Upper lobe of left lung (tissue), 6 donors: Measurements from ENCODE around the gene MYO3B. TPM values are rescaled to one million over a fixed set of nuclear protein-coding genes. Genes with fewer than 3 reads are reported as not detected.

Experiments
- ATAC-seq, 2 donors: fragments of 200-7000 bp; cut with Tn5 transposase; one replicate each; pipeline ENCODE4 v1.9.1; 2022; ENCODE audit warnings: mild to moderate bottlenecking in 2 of 2, moderate library complexity in 2 of 2; ENCODE audit not compliant: low FRiP score in 2 of 2
- DNase-seq, 2 donors: peaks; one replicate each; pipeline ENCODE4 v3.0.0-alpha.2; 2019 to 2020
- H3K27ac ChIP-seq, 4 donors: fragments of 200-600 bp; sonication (generic); one replicate each; pipeline ENCODE4 v1.5.1; 2016 to 2019
- H3K27me3 ChIP-seq, 4 donors: fragments of 200-600 bp; sonication (generic); one replicate each; pipeline ENCODE4 v1.5.1; 2017 to 2019
- H3K36me3 ChIP-seq, 4 donors: fragments of 200-600 bp; sonication (generic); one replicate each; pipeline ENCODE4 v1.5.1; 2016 to 2019
- H3K4me1 ChIP-seq, 4 donors: fragments of 200-600 bp; sonication (generic); one replicate each; pipeline ENCODE4 v1.5.1; 2018 to 2019
- H3K4me3 ChIP-seq, 4 donors: fragments of 200-600 bp; sonication (generic); one replicate each; pipeline ENCODE4 v1.5.1; 2017 to 2019; ENCODE audit warnings: mild to moderate bottlenecking in 2 of 4, moderate library complexity in 1 of 4
- H3K9me3 ChIP-seq, 4 donors: fragments of 200-600 bp; sonication (generic); one replicate each; pipeline ENCODE4 v1.5.1; 2018 to 2019
- CTCF ChIP-seq, 6 experiments: fragments of 450-650 bp in 4 of 6; fragments of 200-600 bp in 2 of 6; sonication (generic) in 2 of 6; IDR thresholded peaks; one replicate each; pipeline ENCODE4 v1.5.1; 2016 to 2019; ENCODE audit warnings: antibody characterized with exemption in 6 of 6
- EP300 ChIP-seq, 4 donors: sonication (generic); formaldehyde crosslinking; IDR thresholded peaks; one replicate each; pipeline ENCODE4 v1.5.1; 2017; ENCODE audit warnings: antibody characterized with exemption in 4 of 4, control low read depth in 2 of 4
- POLR2A ChIP-seq, 4 donors: fragments of 450-650 bp; IDR thresholded peaks; one replicate each; pipeline ENCODE4 v1.5.1; 2016 to 2017; ENCODE audit warnings: antibody characterized with exemption in 4 of 4, mild to moderate bottlenecking in 2 of 4
- POLR2AphosphoS5 ChIP-seq, 2 donors: sonication (generic); formaldehyde crosslinking; IDR thresholded peaks; one replicate each; pipeline ENCODE4 v1.5.1; 2017; ENCODE audit warnings: antibody characterized with exemption in 2 of 2
- WGBS, 2 donors: methylation state at CpG; one replicate each; pipeline ENCODE4 v1.1.5; 2017 to 2018; 5-methylcytosine and 5-hydroxymethylcytosine counted together
- total RNA-seq, 6 donors: library from RNA; depleted of rRNA in 4 of 6; stranded (reverse); fragments of >200 nt in 4 of 6; gene quantifications; one replicate each; pipeline versions ENCODE4 v1.1.0 to v1.2.1, GENCODE V29; 2016 to 2021
- donor health status: DM: no; HTN: no; CAD: no; lungs with moderate emphysema.
- donor health status: DM: no; HTN: yes; CAD: no; lungs with severe emphysema.

MYO3B gene
- total RNA-seq, 6 donors from 2014 or later: 0.09 to 0.20 (median 0.13) TPM; not detected in 3

GRCh38 chr2:170284205-170284604, 106.3 kb downstream of the MYO3B start:
- Histone ChIP-seq H3K27me3 (no peaks in the 10 kb centered on the region), H3K4me1 (no peaks in the 10 kb centered on the region), H3K9me3 (no peaks in the 10 kb centered on the region), H3K27ac (no peak overlapping the region), H3K36me3 (no peaks in the 10 kb centered on the region), H3K4me3 (no peak overlapping the region)
- TF ChIP-seq POLR2A (IDR thresholded peaks at IDR 0.05) (no peak), EP300 (IDR thresholded peaks at IDR 0.05) (no peak), POLR2AphosphoS5 (IDR thresholded peaks at IDR 0.05) (no peak), CTCF (IDR thresholded peaks at IDR 0.05) (no peak)
- DNase-seq: no peak
- 96 to 100% methylated on average over 1 of the region's 1 CpG for WGBS, 2 donors
- ATAC-seq: no peak

- DNase-seq (no peak), ATAC-seq (no peak)
- Histone ChIP-seq H3K4me1 (no peaks in the 10 kb centered on the region), H3K27ac (no peak overlapping the region), H3K4me3 (no peak overlapping the region), H3K36me3 (no peaks in the 10 kb centered on the region), H3K9me3 (peaks cover 0 to 16% (median 0%) of the 10 kb centered on the region in 4 donors), H3K27me3 (no peaks in the 10 kb centered on the region)
- WGBS, 2 donors: 81 to 82% methylated on average over 1 of the region's 1 CpG
- TF ChIP-seq CTCF (IDR thresholded peaks at IDR 0.05): no peak
Observed at GRCh38 chr2:170288859-170289258, 110.9 kb downstream of the MYO3B start.

- DNase-seq: no peak
- H3K4me1 ChIP-seq: no peaks in the 10 kb centered on the region
- H3K9me3 ChIP-seq: peaks cover 0 to 16% (median 0%) of the 10 kb centered on the region in 4 donors
- 74 to 78% methylated on average over 1 of the region's 1 CpG for WGBS, 2 donors
- H3K27ac ChIP-seq: no peak overlapping the region
- no peaks in the 10 kb centered on the region for H3K27me3 ChIP-seq
- ATAC-seq: no peak
- H3K36me3 ChIP-seq: no peaks in the 10 kb centered on the region
- no peak for TF ChIP-seq CTCF (IDR thresholded peaks at IDR 0.05)
- TF ChIP-seq POLR2AphosphoS5 (IDR thresholded peaks at IDR 0.05): no peak
- no peak for TF ChIP-seq POLR2A (IDR thresholded peaks at IDR 0.05)
- TF ChIP-seq EP300 (IDR thresholded peaks at IDR 0.05): no peak
- no peak overlapping the region for H3K4me3 ChIP-seq
Observed at GRCh38 chr2:170291474-170291873, 113.5 kb downstream of the MYO3B start.

GRCh38 chr2:170292415-170292814, 114.5 kb downstream of the MYO3B start:
- Histone ChIP-seq H3K4me3 (no peak overlapping the region), H3K27ac (no peak overlapping the region), H3K9me3 (peaks cover 0 to 16% (median 0%) of the 10 kb centered on the region in 4 donors), H3K4me1 (no peaks in the 10 kb centered on the region), H3K27me3 (no peaks in the 10 kb centered on the region), H3K36me3 (no peaks in the 10 kb centered on the region)
- DNase-seq: no peak
- WGBS, 2 donors: 73 to 79% methylated on average over 3 of the region's 3 CpGs
- no peak for ATAC-seq
- TF ChIP-seq CTCF (IDR thresholded peaks at IDR 0.05) (no peak), EP300 (IDR thresholded peaks at IDR 0.05) (no peak), POLR2AphosphoS5 (IDR thresholded peaks at IDR 0.05) (no peak), POLR2A (IDR thresholded peaks at IDR 0.05) (no peak)

GRCh38 chr2:170297496-170297895, 119.5 kb downstream of the MYO3B start:
- no peaks in the 10 kb centered on the region for H3K27me3 ChIP-seq
- no peak for ATAC-seq
- H3K4me3 ChIP-seq: no peak overlapping the region
- no peak overlapping the region for H3K27ac ChIP-seq
- H3K9me3 ChIP-seq: peaks cover 0 to 1% (median 0%) of the 10 kb centered on the region in 4 donors
- WGBS, 2 donors: 85 to 95% methylated on average over 3 of the region's 3 CpGs
- H3K36me3 ChIP-seq: no peaks in the 10 kb centered on the region
- no peak for TF ChIP-seq POLR2AphosphoS5 (IDR thresholded peaks at IDR 0.05)
- TF ChIP-seq POLR2A (IDR thresholded peaks at IDR 0.05): no peak
- DNase-seq: no peak
- no peaks in the 10 kb centered on the region for H3K4me1 ChIP-seq
